Measurements from ENCODE around the gene TXNRD3.

- TF ChIP-seq CTCF (conservative IDR thresholded peaks at IDR 0.05; ENCODE audit: low read length) (no peak), EZH2phosphoT487 (IDR thresholded peaks at IDR 0.05; ENCODE audit: borderline replicate concordance) (no peak)
Observed at GRCh38 chr3:126696701-126697267, 41.9 kb upstream of the TXNRD3 start.
